ENCODE measurements around the gene MAP2K7.
"Not testable (repeated sequence)": the region's sequence is repeated elsewhere in the genome, so short reads cannot be mapped to it uniquely, and the experiment has no call there.

MAP2K7 gene

DNA sequence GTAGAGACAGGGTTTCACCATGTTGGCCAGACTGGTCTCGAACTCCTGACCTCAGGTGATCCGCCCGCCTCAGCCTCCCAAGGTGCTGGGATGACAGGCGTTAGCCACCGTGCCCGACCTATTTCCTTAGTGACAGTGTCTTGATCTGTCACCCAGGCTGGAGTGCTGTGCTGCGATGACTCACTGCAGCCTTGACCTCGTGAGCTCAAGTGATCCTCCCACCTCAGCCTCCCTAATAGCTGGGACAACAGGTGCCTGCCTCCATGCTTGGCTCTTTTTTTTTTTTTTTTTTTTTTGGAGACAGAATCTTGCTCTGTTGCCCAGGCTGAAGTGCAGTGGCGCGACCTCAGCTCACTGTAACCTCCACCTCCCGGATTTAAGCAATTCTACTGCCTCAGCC, 26.4 kb downstream of the MAP2K7 start:
- DNase-seq (ENCODE audit: low read depth in 2 of 2): not testable (repeated sequence)

GRCh38 chr19:7930765-7931164, 27.1 kb downstream of the MAP2K7 start:
- DNase-seq (ENCODE audit: low read depth in 2 of 2): no peak

- DNase-seq (ENCODE audit: low read depth in 2 of 2): no peak
These were observed 27.8 kb downstream of the MAP2K7 start for GRCh38 chr19:7931221-7932061.

- DNase-seq (ENCODE audit: low read depth in 2 of 2): no peak
These were observed 28.7 kb downstream of the MAP2K7 start for GRCh38 chr19:7932276-7932929.

- DNase-seq (ENCODE audit: low read depth in 2 of 2): no peak
These were observed 29.2 kb downstream of the MAP2K7 start for GRCh38 chr19:7932930-7933300.

DNA sequence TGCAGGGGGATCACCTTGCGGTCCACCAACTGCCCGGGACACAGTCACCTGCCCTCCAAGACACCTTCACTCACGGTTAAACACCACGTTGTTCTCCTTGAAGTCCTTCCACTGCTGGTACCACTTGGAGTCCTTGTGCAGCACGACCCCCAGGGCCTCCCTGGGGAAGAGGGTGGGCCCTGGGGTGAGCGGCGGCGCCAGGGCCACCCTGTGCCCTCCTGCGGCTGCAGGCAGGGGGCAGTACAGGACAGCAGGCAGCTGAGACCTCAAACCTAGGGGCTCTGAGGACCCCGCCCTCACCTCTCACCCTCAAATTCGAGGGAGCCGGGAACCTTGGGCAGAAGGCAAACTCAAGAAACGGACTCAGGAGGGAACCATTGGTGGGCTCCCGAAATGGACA, 29.7 kb downstream of the MAP2K7 start:
- no peak for DNase-seq (ENCODE audit: low read depth in 2 of 2)

DNA sequence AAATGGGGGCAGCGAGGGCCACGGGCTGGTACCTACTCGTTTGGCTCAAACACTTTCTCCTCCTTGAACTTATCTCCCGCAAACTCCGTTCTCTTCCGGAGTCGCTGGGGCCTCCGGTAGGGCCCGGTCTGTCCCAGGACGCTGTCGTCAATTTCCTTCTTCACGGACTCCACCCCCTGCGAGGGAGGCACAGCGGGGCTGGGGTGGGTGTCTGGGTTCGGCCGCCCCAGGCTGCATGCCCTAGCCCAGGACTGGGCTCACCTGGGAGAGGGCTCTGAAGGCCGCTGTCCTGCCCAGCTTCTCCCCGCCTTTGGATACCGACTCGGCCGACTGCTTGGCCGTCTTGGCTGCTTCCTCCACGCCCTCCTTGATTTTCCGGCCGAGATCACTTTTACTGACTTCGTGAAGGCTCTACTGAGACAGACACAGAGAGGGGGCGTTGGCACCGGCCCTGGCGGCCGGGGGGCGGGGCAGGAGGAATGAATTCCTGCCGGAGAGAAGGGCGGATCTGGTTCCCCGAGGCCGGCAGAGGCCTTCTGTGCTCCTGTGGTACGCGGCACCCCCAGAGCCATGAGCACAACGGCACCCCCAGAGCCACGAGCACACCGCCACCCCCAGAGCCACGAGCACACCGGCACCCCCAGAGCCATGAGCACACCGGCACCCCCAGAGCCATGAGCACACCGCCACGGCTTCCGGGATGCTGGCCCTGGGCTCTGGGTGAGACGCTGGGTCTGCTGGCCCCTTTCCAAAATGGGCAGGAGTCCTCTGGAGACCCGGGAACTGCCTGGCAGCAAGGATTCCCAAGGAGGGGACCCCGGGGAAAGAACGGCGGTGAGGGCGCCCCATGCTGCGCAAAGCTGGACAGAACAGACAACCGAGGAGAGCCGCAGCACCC, 30.4 kb downstream of the MAP2K7 start:
- no peak for DNase-seq (ENCODE audit: low read depth in 2 of 2)

DNA sequence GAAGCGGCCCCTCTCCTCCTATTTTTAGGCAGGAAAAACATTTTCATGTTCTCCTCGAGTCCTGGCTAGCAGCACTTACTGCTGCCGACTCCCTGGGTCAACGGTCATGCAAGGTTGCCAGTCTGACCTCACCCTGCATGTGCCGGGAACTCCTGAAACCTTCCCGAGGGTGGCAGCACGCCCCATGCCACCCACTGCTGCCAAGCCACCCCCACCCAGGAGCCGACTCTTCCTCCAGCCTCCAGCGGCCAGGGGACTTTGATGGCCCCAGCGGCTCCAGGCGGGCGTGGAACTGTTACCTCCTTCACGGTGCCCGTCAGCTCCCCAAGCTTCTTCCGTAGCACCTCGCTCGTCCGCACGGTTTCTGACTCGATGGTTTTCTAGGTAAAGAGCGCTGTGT, 31.1 kb downstream of the MAP2K7 start:
- no peak for DNase-seq (ENCODE audit: low read depth in 2 of 2)

DNA sequence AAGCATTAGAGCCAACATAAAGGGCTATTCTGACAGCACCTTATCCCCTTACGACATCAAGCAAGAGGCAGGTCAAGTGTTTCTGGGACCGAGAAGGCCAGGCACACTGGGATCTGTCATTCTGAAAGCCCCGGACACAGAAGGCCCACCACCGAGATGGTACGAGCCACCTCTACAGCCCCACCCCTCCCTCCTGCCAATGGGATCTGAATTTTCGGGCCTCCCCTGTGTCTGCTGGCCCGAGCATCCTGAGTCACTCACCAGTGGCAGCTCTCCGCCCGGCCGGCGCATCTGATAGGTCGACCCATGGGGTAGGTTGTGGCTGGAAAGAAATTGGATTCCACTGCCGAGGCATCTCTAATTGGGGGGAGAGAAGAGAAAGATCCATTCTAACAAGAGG, 37.2 kb downstream of the MAP2K7 start:
- no peak for DNase-seq (ENCODE audit: low read depth in 2 of 2)

- DNase-seq (ENCODE audit: low read depth in 2 of 2): no peak
These were observed 38.4 kb downstream of the MAP2K7 start for GRCh38 chr19:7941895-7942596.

- DNase-seq (ENCODE audit: low read depth in 2 of 2): no peak
These were observed 39.3 kb downstream of the MAP2K7 start for GRCh38 chr19:7942981-7943443.

DNA sequence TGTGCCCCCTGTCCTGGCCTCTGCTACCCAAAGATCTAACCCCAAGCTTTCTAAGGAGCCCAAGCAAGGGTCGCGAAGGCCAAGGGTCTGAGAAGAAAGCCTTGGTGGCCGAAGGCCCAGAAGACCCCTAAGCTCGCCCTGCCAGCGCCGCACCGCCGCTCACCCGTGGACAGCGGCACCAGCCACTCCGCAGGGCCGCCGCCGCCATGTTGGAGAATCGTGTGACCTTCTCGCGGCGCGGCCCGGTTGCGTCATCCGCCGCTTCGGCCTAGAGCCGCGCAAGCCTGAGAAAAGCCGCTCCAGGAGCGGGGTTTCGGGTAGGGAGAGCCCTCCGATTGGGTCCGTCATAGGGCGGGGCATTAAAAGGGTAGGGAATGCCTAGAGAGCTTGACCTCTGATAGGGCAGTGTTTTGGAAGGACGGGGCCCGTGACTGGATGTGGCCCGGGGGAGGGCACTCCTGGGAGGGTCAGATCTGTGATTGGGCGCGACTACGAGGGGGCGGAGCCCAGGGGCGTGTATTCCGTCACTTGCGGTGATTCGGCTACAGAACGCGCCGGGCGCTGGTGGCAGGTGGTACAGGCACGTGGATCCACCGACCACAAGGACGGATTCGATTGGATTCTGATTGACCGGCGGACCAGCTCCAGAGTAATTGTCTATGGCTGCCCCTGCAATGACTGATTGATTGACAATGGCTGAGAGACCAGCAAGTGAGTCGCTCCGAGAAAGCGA, 39.9 kb downstream of the MAP2K7 start, which contains the start of gene TIMM44:
Gene TIMM44, minus strand, starts transcription at position 223 of the 733 bp plus-strand sequence. Its CDS starts 15 bp downstream, at position 208.
- DNase-seq (ENCODE audit: low read depth in 2 of 2): peak; percentile 97 to 98

- DNase-seq (ENCODE audit: low read depth in 2 of 2): peak; percentile 69 to 86
These were observed 40.6 kb downstream of the MAP2K7 start for GRCh38 chr19:7944177-7944761.

DNA sequence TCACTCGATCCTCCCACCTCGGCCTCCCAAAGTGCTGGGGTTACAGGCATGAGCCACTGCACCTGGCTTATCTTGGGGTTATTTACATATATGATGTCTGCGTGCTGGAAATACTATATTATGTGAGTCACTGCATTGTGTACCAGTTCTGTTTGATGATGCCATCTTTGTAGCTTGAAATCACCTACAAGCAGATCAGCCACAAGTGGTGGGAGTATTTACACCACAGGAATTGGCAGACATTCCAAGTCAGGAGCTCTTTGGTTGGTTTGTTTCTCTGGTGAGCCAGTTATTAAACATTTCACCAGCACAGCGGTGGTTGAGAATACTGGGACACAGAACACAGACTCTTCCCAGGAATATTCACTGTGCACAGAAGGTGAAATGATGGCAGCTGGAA, 44.3 kb downstream of the MAP2K7 start:
- no peak for DNase-seq (ENCODE audit: low read depth in 2 of 2)

DNA sequence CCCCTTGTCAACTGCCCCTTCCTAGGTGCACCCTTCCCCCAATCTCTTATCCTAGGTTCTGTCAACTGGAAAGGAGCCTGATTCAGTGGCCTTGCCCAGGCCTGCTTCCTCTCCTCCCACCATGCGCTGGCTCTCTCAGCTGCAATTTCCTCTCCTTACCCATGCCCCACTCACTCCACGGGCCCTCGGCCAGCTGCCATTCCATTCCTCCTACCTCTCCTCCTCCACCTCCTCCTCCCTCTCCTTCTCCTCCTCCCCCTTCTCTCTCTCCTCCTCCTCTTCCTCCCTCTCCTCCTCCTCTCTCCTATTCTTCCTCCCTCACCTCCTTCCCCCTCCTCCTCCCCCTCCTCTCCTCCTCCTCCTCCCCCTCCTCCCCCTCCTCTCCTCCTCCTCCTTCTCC, 49.4 kb downstream of the MAP2K7 start:
- no peak for DNase-seq (ENCODE audit: low read depth in 2 of 2)

GRCh38 chr19:7953576-7953975, 49.9 kb downstream of the MAP2K7 start:
- DNase-seq (ENCODE audit: low read depth in 2 of 2): no peak

DNA sequence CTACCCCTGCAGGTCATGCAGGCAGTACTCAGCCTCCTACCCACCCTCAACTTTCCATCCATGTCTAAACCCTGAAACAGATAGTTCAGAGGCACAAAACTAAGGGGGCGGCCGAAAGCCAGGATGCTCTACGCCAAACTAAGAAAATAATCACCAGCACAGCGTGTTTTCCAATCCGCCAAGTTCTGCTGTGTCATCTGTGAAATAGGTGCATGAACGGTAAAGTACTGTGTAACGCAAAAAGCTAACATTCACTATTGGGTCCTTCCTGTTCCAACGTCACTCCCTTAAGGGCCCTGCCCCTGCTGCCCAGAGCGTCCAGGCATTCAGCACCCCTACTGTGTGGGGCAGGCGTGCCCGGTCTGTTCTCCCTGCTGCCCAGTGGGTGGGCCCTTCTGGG, 52.0 kb downstream of the MAP2K7 start:
- DNase-seq (ENCODE audit: low read depth in 2 of 2): no peak

- no peak for DNase-seq (ENCODE audit: low read depth in 2 of 2)
These were observed 55.5 kb downstream of the MAP2K7 start for GRCh38 chr19:7959211-7959610.

GRCh38 chr19:7961082-7961481, 57.4 kb downstream of the MAP2K7 start:
- DNase-seq (ENCODE audit: low read depth in 2 of 2): not testable (repeated sequence)

DNA sequence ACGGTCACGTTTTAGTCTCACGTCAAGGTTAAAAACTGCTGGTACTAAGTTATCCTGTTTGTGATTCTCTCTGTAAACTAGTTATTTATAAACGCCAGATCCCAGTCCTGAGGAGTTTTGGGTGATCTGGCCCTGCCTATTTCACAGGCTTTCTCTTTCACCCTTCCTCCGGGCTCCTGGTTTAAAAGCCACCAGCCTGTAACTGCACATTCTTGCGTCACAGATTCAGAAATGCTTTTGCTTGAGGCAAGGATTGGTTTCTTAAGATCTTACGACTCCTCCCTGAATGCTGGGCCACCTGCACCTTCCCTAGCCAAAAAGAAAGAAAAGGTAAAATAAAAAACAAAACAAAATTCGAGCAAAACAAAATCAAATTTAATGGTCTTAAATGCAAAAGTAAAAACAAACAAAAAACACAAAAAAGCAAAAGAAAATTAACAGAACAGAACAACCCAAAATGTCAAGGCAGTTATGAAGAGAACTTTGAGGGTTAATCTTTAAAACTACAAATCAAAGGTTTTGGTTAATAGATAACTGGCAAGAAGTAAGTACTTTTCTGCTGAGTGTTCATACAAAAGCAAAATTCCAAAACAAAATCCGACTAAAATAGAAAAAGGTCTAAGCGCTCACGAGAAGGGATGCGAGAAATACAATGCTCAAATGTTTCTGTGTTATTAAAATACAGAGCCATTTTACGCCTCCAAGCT, 58.4 kb downstream of the MAP2K7 start:
- DNase-seq (ENCODE audit: low read depth in 2 of 2): no peak
